Measurements from ENCODE around the gene HACL1.

The HACL1 gene

DNA sequence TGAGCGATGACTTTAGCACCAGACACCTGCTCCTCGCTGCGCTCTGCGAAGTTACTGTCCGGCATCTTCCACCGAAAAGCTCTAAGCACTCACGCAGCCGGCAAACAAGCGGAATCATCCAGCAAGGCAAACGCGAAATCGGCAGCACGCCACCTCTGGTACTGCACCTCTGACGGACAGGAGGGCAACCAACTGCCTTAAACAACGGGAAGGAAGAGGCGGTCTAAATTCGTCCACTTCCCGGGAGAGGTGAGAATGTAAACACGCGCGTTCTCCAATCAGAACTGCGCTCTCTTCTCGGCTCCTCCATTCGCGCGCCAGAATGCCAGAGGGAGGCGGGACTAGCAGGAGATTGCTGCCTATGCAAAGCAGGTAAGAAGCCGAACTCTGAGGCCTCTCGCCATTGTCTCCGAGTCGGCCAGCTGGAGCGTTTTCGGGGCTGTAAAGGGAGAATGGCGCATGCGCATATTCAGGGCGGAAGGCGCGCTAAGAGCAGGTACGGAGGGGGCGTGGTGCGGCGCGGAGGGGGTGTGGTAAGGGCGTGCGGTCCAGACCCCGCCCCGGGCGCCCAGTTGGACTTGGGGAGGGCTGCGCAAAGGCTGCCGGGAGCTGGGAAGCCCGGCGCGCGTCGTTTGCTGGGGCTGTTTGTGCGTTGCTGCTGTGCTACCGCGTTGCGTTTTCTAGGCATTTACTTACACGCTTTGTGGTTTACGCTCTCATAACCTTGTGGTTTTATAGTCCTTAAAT, at the start of gene HACL1, which contains the start of gene BTD:
Gene HACL1, minus strand, starts transcription at position 171 of the 747 bp plus-strand sequence. Its CDS starts 106 bp downstream, at position 65.
Gene BTD, plus strand, starts transcription at position 347 of the 747 bp plus-strand sequence. CDS start 33,695 bp downstream, outside the sequence.
- peak; percentile 97 for DNase-seq (ENCODE audit: low spot score)
- FAIRE-seq: peak; percentile 87

DNA sequence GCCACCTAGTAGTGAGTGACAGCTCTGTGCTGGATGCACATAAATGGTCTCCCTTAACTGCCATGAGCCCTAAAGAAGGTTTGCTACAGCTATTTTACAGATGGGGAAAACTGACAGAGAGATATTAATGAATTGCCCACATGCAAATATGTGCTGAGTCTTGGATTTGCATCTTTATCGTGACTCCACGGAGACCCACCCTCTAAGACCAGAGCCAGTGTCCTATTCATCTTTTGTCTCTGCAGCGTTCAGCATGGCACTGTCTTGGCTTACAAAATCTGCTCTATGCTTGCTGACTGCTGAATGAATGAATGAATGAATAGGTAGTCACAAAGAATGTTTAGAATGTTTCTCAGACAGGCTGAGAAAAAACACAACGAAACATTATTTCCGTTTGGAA, 48.5 kb upstream of the HACL1 start:
- no peak for FAIRE-seq
- no peak for DNase-seq (ENCODE audit: low spot score)

GRCh38 chr3:15649341-15649740, 48.0 kb upstream of the HACL1 start:
- FAIRE-seq (no peak), DNase-seq (ENCODE audit: low spot score) (no peak)

DNA sequence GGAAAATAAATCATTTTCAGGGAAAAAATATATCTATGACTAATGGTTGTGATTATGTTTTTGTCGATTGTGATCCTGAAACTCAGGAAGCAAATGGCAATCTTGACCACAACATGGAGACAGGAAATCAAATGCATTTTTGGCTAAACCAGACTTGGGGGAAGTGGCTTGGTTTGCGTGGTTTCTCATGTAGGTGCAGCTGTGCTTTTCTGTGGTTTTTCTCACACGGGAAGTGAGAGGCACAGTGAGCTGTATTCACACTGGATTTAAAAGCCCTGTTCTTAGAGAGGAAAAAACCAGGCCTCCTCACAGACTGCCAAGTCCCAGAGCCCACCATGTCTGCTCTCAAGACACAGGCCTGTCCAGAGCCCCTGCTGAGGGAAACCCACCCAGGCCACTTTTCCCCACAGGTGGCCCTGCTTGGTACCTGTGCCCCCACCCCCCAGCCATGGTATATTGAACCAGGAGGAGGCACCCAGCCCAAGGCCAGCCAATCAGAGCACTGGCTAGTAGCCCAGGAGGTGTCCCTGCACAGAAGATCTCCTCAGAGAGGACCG, 46.3 kb upstream of the HACL1 start:
- FAIRE-seq (peak; percentile 81), DNase-seq (ENCODE audit: low spot score) (peak; percentile 81)

GRCh38 chr3:15646851-15647511, 45.6 kb upstream of the HACL1 start:
- DNase-seq (ENCODE audit: low spot score) (peak; percentile 97), FAIRE-seq (peak; percentile 92)

- FAIRE-seq (peak; percentile 84), DNase-seq (ENCODE audit: low spot score) (peak; percentile 96)
Measured at GRCh38 chr3:15645740-15646501, 44.6 kb upstream of the HACL1 start.

DNA sequence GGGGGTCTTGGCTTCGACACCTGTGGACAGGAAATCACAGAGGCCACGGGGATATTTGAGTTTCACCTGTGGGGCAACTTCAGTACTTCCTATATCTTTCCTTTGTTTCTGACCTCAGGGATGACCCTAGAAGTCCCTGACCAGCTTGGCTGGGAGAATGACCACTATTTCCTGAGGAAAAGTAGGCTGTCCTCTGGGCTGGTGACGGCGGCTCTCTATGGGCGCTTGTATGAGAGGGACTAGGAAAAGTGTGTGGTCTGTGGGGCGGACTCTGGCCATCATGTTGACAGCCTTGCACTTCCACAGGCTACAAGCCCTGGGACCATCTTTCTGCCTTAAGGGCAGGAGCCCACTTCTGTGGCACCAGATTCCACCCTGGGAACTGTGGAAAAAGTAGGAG, 43.9 kb upstream of the HACL1 start:
- DNase-seq (ENCODE audit: low spot score) (no peak), FAIRE-seq (no peak)

DNA sequence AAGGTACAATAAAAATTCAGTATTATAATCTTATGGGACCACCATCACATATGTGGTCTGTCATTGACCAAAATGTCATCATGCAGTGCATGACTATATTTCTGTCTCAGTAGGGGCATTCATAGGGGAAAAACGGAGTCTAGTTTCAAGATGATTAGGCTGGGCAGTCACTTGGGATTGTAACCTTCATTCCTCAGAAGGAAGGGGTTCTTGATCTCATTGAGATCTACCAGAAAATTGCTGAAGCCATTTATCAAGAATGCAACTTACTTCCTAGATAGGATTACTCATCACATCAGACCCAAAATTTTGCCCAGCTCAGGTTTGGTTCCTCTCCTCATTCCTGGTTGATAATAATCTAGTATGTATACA, 37.5 kb upstream of the HACL1 start:
- FAIRE-seq (no peak), DNase-seq (ENCODE audit: low spot score) (no peak)

DNA sequence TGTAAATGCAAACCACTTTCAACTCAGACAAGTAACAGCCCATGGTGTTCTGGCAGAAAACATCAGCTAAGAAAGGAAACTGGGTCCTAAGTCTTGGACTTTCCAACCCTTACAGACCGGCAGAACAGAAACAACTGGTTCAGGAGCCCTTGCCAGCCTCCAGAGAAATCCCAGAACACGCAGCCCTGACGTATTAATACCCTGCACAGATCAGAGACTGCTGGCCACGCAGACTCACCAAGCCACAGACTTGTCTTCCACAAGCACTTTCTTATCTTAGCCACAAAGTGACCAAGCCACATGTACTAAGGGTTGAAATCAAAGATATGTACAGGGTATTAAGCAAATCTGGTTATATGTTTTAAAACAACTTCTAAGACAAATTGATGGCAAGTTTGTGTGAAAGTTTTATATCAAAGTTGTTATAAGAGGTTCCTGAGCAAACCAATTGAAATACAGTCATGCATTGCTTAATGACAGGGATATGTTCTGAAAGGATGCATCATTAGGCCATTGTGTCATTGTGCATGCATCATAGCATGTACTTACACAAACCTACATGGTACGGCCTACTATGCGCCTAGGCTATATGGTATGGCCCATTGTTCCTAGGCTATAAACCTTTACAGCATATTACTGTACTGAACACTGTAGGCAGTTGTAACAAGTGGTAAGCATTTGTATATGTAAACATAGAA, 37.0 kb upstream of the HACL1 start:
- DNase-seq (ENCODE audit: low spot score) (no peak), FAIRE-seq (no peak)

DNA sequence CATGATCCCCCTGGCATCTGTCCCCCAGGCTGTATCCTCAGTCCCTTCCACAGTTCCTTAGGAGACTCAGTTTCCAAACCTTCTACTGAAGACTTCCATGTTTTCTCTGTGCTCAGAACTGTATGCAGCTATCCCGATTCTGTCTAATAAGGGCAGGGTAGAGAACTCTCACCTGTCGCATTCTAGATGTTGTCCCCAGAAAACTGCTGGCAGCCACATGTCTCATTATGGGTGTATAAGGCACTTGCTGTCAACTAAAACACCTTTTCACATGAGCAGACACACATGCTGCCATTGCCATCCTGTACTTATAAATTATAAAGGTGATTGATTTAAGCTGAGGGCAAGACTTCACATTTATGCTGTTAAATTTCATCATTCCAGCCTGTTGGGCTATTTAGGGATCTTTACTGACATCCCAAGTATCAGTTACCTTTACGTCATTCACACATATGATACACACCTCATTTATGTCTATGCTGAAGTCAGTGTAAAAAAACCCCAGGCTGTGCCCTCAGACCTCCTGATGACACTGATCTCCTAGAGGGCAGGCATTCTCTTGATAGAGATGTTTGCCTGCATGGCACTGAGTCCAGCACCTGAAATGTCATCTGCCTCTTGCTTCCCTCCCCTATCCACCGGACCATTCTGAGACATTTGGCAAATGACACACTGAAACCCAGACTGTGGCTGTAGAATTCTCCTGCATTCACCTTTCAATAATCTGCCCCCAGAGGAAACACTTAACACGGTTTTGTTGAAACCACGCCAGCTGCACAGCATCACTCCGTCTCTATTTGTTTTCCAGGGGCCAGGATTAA, 36.0 kb upstream of the HACL1 start:
- DNase-seq (ENCODE audit: low spot score) (no peak), FAIRE-seq (no peak)

DNA sequence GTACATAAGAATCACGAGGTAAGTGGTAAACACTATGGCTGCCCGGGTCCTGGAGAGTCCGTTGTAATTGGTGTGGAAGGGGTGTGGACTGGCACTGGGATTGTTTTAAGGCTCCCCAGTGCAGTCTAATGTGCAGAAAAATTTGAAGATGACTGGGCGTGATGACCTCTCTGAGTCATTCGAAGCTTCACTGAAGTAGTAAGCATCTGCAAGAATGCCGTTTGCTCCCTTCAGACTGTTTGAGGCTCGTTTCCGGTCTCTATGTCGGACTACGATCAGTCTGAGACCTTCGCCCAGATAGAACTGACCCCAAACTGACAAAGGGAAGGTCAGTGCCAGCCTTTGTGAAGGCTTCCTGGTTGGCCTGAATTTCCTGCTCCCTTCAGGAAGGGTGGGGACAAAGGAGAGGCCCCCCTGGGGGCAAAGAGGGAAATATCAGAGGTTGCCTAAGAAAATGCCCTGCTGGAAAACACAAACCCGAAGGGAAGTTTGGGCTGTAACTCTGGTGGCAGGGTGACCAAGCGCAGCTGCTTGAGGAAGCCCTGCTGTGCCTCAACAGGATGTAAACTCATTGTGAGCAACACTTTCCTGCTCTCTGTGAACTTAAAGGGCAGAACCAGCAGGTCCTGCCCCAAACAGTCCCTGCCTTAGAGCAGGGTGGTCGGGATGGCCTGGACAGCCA, 34.8 kb upstream of the HACL1 start:
- FAIRE-seq (peak; percentile 68), DNase-seq (ENCODE audit: low spot score) (peak; percentile 93)

DNA sequence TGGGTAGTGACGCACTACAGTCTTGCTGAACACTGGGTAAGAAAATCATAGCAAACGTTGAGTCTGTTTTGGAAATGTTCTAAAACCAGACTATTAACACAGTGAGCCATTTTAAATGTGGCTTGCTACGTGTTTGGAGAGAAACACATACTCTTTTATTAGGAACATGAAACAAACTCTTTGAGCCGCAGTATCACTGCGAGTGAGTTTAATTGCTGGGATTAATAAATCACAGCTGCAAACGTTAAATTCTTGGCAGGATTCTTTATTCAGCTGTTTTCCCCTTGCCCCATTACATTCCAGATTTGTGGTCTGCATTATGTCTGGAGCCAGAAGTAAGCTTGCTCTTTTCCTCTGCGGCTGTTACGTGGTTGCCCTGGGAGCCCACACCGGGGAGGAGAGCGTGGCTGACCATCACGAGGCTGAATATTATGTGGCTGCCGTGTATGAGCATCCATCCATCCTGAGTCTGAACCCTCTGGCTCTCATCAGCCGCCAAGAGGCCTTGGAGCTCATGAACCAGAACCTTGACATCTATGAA, 33.8 kb upstream of the HACL1 start:
- FAIRE-seq (peak; percentile 15), DNase-seq (ENCODE audit: low spot score) (peak; percentile 58)

- no peak for DNase-seq (ENCODE audit: low spot score)
- FAIRE-seq: no peak
Measured at GRCh38 chr3:15634671-15635070, 33.3 kb upstream of the HACL1 start.

DNA sequence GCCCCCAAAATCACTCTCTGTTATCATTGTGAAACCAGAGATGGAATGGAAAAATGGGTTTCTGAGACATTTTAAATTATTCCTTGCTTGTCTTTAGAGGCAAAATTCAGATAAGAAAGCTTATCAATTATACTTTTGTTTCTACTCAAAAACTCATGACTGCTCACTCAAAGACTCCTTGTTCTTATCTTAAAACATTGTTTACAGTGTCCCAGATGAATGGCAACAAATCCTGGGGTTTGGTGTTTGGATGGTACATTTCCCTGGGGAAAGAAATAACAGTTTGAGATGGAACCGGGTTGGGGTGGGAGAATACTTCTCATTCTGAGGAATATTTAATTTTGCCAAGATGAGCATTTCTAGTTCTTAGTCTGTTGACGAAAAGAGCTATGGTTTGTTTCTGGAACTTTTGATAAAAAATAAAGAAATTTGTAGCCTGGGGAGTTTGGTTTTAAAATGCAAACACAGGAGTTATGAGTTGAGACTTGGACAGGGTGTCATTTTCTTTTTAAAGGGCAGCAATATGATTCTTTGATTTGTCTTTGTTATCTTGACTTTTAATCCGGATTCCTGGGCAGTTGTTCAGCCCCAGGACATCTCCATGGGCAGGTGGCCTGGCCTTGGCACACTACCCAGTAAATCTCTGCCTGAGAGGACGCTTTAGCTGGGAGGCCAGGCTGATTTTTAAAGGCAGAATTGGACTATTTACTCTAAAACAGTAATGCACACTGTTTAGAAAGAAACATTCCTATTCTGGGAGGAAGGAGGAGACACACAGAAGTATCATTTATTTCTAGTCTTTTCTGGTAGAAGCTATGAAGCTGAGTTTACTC, 32.6 kb upstream of the HACL1 start:
- no peak for DNase-seq (ENCODE audit: low spot score)

DNA sequence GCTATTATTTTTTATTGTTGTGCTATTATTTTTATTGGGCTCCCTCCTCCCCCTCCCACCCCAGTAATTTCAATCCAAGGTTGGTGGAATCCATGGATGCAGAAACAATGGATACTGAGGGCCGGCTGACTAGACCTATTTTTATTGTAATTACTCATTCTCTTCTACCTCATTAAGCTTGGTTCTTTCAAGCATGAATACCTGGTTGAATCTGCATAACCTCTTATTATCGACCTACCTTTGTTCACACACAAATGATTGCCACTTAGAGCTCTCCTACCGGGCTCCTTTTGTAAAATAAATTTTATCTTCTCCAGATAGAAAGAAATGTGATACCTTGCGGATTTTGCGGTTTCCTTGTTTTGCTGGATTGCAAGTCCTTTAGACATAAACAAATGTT, 31.8 kb upstream of the HACL1 start:
- FAIRE-seq: no peak
- no peak for DNase-seq (ENCODE audit: low spot score)

More for the DNA sequence above, 32.6 kb upstream of the HACL1 start:
- no peak for FAIRE-seq

DNA sequence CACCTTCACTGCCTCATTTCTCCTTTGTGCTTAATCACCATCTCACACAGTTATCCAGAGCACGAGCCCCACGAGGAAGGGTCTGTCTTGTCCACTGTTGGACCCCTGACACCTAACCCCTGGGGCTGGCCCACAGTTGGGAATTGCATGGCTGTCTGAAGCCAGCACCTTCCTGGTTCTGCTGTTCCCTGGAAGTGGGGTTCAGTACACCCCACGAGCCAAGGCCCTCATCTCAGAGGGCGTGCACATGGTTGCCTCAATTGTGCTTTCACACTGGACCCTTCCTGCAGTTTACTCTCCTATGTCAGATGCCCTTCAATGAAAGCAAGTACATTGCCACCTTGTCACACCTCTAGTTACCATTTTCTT, 30.8 kb upstream of the HACL1 start:
- DNase-seq (ENCODE audit: low spot score): no peak
- no peak for FAIRE-seq

DNA sequence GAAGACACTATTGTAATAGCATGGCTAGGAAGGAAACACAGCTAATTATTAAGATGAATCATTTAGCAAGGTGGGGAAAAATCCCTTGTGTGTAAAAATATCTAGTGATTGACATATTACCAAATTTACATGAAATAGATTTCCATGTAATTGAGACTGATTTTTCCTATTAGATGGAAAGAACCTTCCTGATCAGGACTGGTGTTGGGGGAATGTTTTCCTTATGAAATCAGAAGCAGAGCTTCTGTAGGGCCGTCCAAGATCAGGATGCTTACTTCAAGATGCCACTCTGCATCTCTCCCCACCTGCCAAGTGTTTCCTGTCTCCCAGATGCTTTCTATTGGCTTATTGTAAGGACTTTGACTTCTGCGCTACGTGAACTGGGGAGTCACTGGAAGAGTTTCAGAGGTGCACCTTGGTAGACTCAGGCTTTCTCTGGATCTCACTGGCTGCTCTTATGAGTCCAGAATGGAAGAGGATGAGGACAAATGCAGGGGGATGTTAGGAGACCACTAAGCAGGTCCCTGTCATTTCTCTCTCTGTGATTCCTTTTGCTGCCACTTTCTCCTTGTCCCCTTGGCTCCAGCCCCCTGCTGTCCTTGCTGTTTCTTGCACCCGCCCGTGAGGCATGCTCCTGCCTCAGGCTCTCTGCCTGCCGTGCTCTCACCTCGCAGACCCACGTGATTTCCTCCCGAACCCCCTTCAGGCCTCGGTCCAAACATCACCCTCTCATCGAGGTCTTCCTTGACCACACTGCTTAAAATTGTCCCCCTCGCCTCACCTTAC, 30.2 kb upstream of the HACL1 start:
- DNase-seq (ENCODE audit: low spot score) (no peak), FAIRE-seq (no peak)
